ENCODE data around the gene KIF25. TPM values are rescaled to one million over a fixed set of nuclear protein-coding genes. Genes with fewer than 3 reads are reported as not detected.

KIF25 gene
- total RNA-seq, 5 donors from 2014 or later (not counting 1 experiment from before 2014, with no cell fraction given) = not detected

DNA sequence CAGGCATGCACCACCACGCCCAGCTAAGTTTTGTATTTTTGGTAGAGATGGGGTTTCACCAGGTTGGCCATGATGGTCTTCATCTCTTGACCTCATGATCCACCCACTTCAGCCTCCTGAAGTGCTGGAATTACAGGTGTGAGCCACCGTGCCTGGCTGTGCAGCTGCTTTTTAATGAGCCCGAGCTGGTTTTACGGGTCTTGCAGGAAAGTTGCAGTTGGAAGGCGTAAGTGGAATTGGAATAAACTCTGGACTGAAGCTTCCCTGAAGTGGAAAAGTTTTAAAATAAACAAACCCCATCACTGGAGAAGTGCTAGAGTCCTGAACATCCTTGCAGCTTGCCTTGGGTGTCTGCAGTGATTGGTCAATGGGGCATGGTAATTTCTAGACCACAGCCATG is 40.4 kb downstream of the KIF25 start:
- Histone ChIP-seq H3K4me1 (ENCODE audit: control insufficient read depth in 1 of 2, extremely low read depth in 1 of 2, insufficient read depth in 2 of 2, low read length in 2 of 2) (no peaks in the 10 kb centered on the region), H3K4me3 (ENCODE audit: control insufficient read depth in 1 of 2, extremely low read depth in 1 of 2, low read length in 1 of 2) (no peak overlapping the region), H3K27me3 (replicated peaks in 1 of 2; ENCODE audit: control insufficient read depth in 2 of 2, extremely low read depth in 1 of 2, insufficient read depth in 2 of 2, low read length in 1 of 2) (peaks cover 2 to 32% of the 10 kb centered on the region in 2 experiments), H3K36me3 (ENCODE audit: control insufficient read depth in 2 of 2, extremely low read depth in 1 of 2, insufficient read depth in 1 of 2, low read length in 1 of 2) (no peaks in the 10 kb centered on the region), H3K9me3 (no peaks in the 10 kb centered on the region), H3K27ac (ENCODE audit: low read length) (no peak overlapping the region)
- peaks cover 0 to 8% (median 6%) of the 10 kb centered on the region in 3 donors for H3K4me1 Mint-ChIP-seq
- CTCF ChIA-PET = no interaction called here
- no CpG with 5 or more reads among the region's 5 CpGs for WGBS (ENCODE audit: insufficient coverage)
- no peaks in the 10 kb centered on the region for H3K36me3 Mint-ChIP-seq
- DNase-seq (no peak), ATAC-seq (replicated peaks in 1 of 4) (no peak)
- POLR2A ChIA-PET = no interaction called here
- no peak overlapping the region for H3K27ac Mint-ChIP-seq
- H3K27me3 Mint-ChIP-seq = peaks cover 26 to 40% of the 10 kb centered on the region in 2 donors
- H3K9me3 Mint-ChIP-seq = peaks cover 3 to 18% (median 9%) of the 10 kb centered on the region in 3 donors
- no peak overlapping the region for H3K4me3 Mint-ChIP-seq

- Histone ChIP-seq H3K4me3 (ENCODE audit: control insufficient read depth in 1 of 2, extremely low read depth in 1 of 2, low read length in 1 of 2) (no peak overlapping the region), H3K27ac (ENCODE audit: low read length) (no peak overlapping the region), H3K9me3 (no peaks in the 10 kb centered on the region), H3K4me1 (ENCODE audit: control insufficient read depth in 1 of 2, extremely low read depth in 1 of 2, insufficient read depth in 2 of 2, low read length in 2 of 2) (no peaks in the 10 kb centered on the region), H3K27me3 (replicated peaks in 1 of 2; ENCODE audit: control insufficient read depth in 2 of 2, extremely low read depth in 1 of 2, insufficient read depth in 2 of 2, low read length in 1 of 2) (peaks cover 2 to 31% of the 10 kb centered on the region in 2 experiments), H3K36me3 (ENCODE audit: control insufficient read depth in 2 of 2, extremely low read depth in 1 of 2, insufficient read depth in 1 of 2, low read length in 1 of 2) (no peaks in the 10 kb centered on the region)
- no peak overlapping the region for H3K27ac Mint-ChIP-seq
- 91% methylated on average over 11 of the region's 13 CpGs for WGBS (ENCODE audit: insufficient coverage)
- no peak for ATAC-seq (replicated peaks in 1 of 4)
- peaks cover 0 to 8% (median 6%) of the 10 kb centered on the region in 3 donors for H3K4me1 Mint-ChIP-seq
- H3K4me3 Mint-ChIP-seq = no peak overlapping the region
- peaks cover 3 to 18% (median 9%) of the 10 kb centered on the region in 3 donors for H3K9me3 Mint-ChIP-seq
- H3K27me3 Mint-ChIP-seq = peaks cover 21 to 34% of the 10 kb centered on the region in 2 donors
- POLR2A ChIA-PET = no interaction called here
- CTCF ChIA-PET = no interaction called here
- no peak for DNase-seq
- no peaks in the 10 kb centered on the region for H3K36me3 Mint-ChIP-seq
Observed at GRCh38 chr6:168038576-168039140, 41.2 kb downstream of the KIF25 start.

DNA sequence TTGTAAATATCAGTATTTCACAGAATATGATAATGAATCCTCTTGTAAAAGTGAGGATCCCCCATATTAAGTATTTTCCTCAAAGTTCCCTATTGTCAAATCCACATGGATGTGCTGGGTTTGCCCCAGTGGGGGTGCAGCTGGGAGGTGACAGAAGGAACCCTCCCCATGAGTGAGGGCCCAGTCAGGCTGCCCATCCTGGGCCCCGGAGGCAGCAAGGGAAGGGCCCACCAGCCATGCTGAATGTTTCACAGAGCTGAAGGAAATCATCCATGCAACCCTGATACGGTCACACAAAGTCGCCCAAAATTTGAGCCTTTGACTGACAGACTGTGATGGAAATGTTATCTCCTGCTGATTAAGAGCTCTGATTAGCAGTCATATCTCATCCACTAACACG is 41.8 kb downstream of the KIF25 start:
- Histone ChIP-seq H3K27ac (ENCODE audit: low read length) (no peak overlapping the region), H3K4me3 (ENCODE audit: control insufficient read depth in 1 of 2, extremely low read depth in 1 of 2, low read length in 1 of 2) (no peak overlapping the region), H3K9me3 (no peaks in the 10 kb centered on the region), H3K36me3 (ENCODE audit: control insufficient read depth in 2 of 2, extremely low read depth in 1 of 2, insufficient read depth in 1 of 2, low read length in 1 of 2) (no peaks in the 10 kb centered on the region), H3K4me1 (ENCODE audit: control insufficient read depth in 1 of 2, extremely low read depth in 1 of 2, insufficient read depth in 2 of 2, low read length in 2 of 2) (no peaks in the 10 kb centered on the region), H3K27me3 (replicated peaks in 1 of 2; ENCODE audit: control insufficient read depth in 2 of 2, extremely low read depth in 1 of 2, insufficient read depth in 2 of 2, low read length in 1 of 2) (peaks cover 2 to 26% of the 10 kb centered on the region in 2 experiments)
- no peak for ATAC-seq (replicated peaks in 1 of 4)
- Mint-ChIP-seq H3K4me3 (no peak overlapping the region), H3K36me3 (no peaks in the 10 kb centered on the region), H3K27me3 (peaks cover 19 to 30% of the 10 kb centered on the region in 2 donors), H3K9me3 (peaks cover 3 to 18% (median 9%) of the 10 kb centered on the region in 3 donors), H3K27ac (no peak overlapping the region), H3K4me1 (peaks cover 0 to 8% (median 6%) of the 10 kb centered on the region in 3 donors)
- DNase-seq = no peak
- WGBS (ENCODE audit: insufficient coverage) = no CpG with 5 or more reads among the region's 4 CpGs
- ChIA-PET POLR2A (no interaction called here), CTCF (no interaction called here)

- no peak overlapping the region for H3K27ac ChIP-seq (ENCODE audit: low read length)
- H3K4me1 ChIP-seq (ENCODE audit: control insufficient read depth in 1 of 2, extremely low read depth in 1 of 2, insufficient read depth in 2 of 2, low read length in 2 of 2) = no peaks in the 10 kb centered on the region
- H3K4me3 Mint-ChIP-seq = no peak overlapping the region
- H3K4me3 ChIP-seq (ENCODE audit: control insufficient read depth in 1 of 2, extremely low read depth in 1 of 2, low read length in 1 of 2) = no peak overlapping the region
- ChIA-PET CTCF (no interaction called here), POLR2A (no interaction called here)
- ATAC-seq (replicated peaks in 1 of 4) (no peak), DNase-seq (no peak)
- H3K36me3 ChIP-seq (ENCODE audit: control insufficient read depth in 2 of 2, extremely low read depth in 1 of 2, insufficient read depth in 1 of 2, low read length in 1 of 2) = no peaks in the 10 kb centered on the region
- peaks cover 17 to 25% of the 10 kb centered on the region in 2 donors for H3K27me3 Mint-ChIP-seq
- H3K27me3 ChIP-seq (replicated peaks in 1 of 2; ENCODE audit: control insufficient read depth in 2 of 2, extremely low read depth in 1 of 2, insufficient read depth in 2 of 2, low read length in 1 of 2) = peaks cover 2 to 20% of the 10 kb centered on the region in 2 experiments
- no peaks in the 10 kb centered on the region for H3K36me3 Mint-ChIP-seq
- H3K27ac Mint-ChIP-seq = no peak overlapping the region
- H3K9me3 ChIP-seq = no peaks in the 10 kb centered on the region
- 84% methylated on average over 12 of the region's 13 CpGs for WGBS (ENCODE audit: insufficient coverage)
- H3K4me1 Mint-ChIP-seq = peaks cover 0 to 8% (median 5%) of the 10 kb centered on the region in 3 donors
- H3K9me3 Mint-ChIP-seq = peaks cover 3 to 18% (median 9%) of the 10 kb centered on the region in 3 donors
Observed at GRCh38 chr6:168039849-168040248, 42.4 kb downstream of the KIF25 start.

GRCh38 chr6:168040856-168041496 is 43.5 kb downstream of the KIF25 start:
- no peaks in the 10 kb centered on the region for H3K4me1 ChIP-seq (ENCODE audit: control insufficient read depth in 1 of 2, extremely low read depth in 1 of 2, insufficient read depth in 2 of 2, low read length in 2 of 2)
- peaks cover under 1 to 18% of the 10 kb centered on the region in 2 experiments for H3K27me3 ChIP-seq (replicated peaks in 1 of 2; ENCODE audit: control insufficient read depth in 2 of 2, extremely low read depth in 1 of 2, insufficient read depth in 2 of 2, low read length in 1 of 2)
- Mint-ChIP-seq H3K27ac (no peak overlapping the region), H3K9me3 (peaks cover 3 to 18% (median 9%) of the 10 kb centered on the region in 3 donors), H3K4me1 (peaks cover 0 to 3% (median 0%) of the 10 kb centered on the region in 3 donors), H3K4me3 (no peak overlapping the region), H3K27me3 (peaks cover 11 to 15% of the 10 kb centered on the region in 2 donors), H3K36me3 (no peaks in the 10 kb centered on the region)
- no peaks in the 10 kb centered on the region for H3K36me3 ChIP-seq (ENCODE audit: control insufficient read depth in 2 of 2, extremely low read depth in 1 of 2, insufficient read depth in 1 of 2, low read length in 1 of 2)
- no peaks in the 10 kb centered on the region for H3K9me3 ChIP-seq
- H3K27ac ChIP-seq (ENCODE audit: low read length) = no peak overlapping the region
- POLR2A ChIA-PET = no interaction called here
- WGBS (ENCODE audit: insufficient coverage) = 91% methylated on average over 8 of the region's 15 CpGs
- ATAC-seq (replicated peaks in 1 of 4) = no peak
- DNase-seq = no peak
- H3K4me3 ChIP-seq (ENCODE audit: control insufficient read depth in 1 of 2, extremely low read depth in 1 of 2, low read length in 1 of 2) = no peak overlapping the region
- CTCF ChIA-PET = no interaction called here

DNA sequence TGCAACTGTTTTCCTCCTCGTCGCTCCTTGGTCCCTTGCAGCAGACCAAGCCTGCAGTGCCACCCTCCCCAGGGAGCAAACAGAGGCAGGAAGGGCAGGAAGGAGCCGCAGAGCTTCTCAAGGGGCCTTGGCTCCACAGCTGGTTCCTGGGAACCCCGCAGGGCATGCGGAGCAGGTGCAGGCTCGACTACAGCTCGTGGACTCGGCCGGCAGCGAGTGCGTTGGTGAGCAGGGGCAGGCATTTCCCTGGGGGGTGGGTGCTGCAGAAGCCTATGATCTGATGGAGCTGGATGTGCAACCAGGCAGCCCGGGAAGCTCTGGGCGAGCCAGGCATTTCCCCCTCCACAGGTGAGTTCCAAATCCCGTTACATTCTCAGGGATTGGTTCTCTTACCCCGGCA is 44.5 kb downstream of the KIF25 start:
- Mint-ChIP-seq H3K4me1 (no peaks in the 10 kb centered on the region), H3K4me3 (no peak overlapping the region), H3K36me3 (no peaks in the 10 kb centered on the region), H3K27ac (no peak overlapping the region), H3K27me3 (peaks cover 8 to 10% of the 10 kb centered on the region in 2 donors), H3K9me3 (peaks cover 3 to 18% (median 9%) of the 10 kb centered on the region in 3 donors)
- ATAC-seq (replicated peaks in 1 of 4) (no peak), DNase-seq (no peak)
- Histone ChIP-seq H3K4me1 (ENCODE audit: control insufficient read depth in 1 of 2, extremely low read depth in 1 of 2, insufficient read depth in 2 of 2, low read length in 2 of 2) (no peaks in the 10 kb centered on the region), H3K9me3 (no peaks in the 10 kb centered on the region), H3K27me3 (replicated peaks in 1 of 2; ENCODE audit: control insufficient read depth in 2 of 2, extremely low read depth in 1 of 2, insufficient read depth in 2 of 2, low read length in 1 of 2) (peaks cover 0 to 14% of the 10 kb centered on the region in 2 experiments), H3K36me3 (ENCODE audit: control insufficient read depth in 2 of 2, extremely low read depth in 1 of 2, insufficient read depth in 1 of 2, low read length in 1 of 2) (no peaks in the 10 kb centered on the region), H3K4me3 (ENCODE audit: control insufficient read depth in 1 of 2, extremely low read depth in 1 of 2, low read length in 1 of 2) (no peak overlapping the region), H3K27ac (ENCODE audit: low read length) (no peak overlapping the region)
- ChIA-PET CTCF (no interaction called here), POLR2A (no interaction called here)
- WGBS (ENCODE audit: insufficient coverage) = 95% methylated on average over 13 of the region's 15 CpGs

All from T-cell (primary cell).